ENCODE data around the gene CDADC1. TPM values are rescaled to one million over a fixed set of nuclear protein-coding genes. Genes with fewer than 3 reads are reported as not detected.
A peak's percentile ranks its signal among the peaks of the same experiment; 100 is the strongest.

CDADC1 gene
- total and polyA plus RNA-seq, 2 of the 13 experiments (the other 11 are each of a cell fraction or from before 2014, with no cell fraction given): 2.4 to 9.0 TPM

DNA sequence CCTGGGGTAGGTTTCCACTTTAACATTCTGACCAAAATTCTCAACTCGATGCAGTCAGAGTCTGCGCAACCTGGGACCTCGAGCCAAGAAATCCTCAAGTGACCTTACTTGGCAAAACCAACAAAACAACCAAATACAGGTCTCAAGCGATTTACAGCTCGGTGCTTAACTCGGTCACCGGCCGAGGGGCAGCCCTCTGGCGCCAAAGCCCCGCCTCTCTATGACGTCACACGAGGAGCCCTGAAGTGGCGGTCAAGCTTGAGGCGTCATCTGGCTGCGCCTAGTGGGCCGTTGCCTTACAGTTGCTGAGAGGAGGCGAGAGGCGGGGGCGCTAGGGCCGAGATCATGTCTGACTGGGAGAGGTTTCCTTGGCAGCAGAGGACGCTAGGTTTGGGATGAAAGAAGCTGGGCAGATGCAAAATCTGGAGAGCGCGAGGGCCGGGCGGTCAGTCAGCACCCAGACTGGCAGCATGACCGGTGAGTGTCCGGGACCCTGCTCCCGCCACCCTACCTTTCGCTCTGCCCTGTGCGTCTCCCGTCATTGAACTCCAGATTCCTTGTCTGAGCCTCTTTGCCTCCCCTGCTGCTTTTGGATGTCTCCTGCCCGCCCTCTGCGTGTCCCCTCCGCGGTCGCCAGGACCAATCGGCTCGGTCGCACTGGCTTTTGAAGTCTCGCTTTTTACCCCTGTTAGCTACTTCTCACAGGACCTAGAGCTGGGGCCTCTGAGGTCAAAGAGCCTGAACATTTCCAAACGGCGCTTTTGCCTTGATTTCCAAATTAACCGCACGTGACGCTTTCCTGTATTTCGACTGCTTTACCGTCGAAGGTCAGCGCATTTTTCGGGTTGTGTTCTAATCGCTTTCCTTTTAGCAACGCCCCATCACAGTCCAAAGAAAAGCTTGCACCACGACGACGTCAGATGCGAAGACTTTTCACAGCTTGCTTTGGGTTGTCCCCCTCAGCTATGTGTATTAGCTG is at the start of gene CDADC1 (continued):
- TF ChIP-seq, protein P1, sequence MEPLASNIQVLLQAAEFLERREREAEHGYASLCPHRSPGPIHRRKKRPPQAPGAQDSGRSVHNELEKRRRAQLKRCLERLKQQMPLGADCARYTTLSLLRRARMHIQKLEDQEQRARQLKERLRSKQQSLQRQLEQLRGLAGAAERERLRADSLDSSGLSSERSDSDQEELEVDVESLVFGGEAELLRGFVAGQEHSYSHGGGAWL (CRISPR knock-in tag; IDR thresholded peaks at IDR 0.05): no peak
- TF ChIP-seq ZNF782 (CRISPR knock-in tag; IDR thresholded peaks at IDR 0.05; ENCODE audit: borderline replicate concordance): no peak; the same call in 1 of the 2 replicates
- no peak for TF ChIP-seq KLF11 (CRISPR knock-in tag; IDR thresholded peaks at IDR 0.05)
- no peak for TF ChIP-seq PAX8 (CRISPR knock-in tag; IDR thresholded peaks at IDR 0.05; ENCODE audit: borderline replicate concordance)
- no peak for TF ChIP-seq IKZF1 (IDR thresholded peaks at IDR 0.05)
- TF ChIP-seq PAWR (CRISPR knock-in tag; IDR thresholded peaks at IDR 0.05; ENCODE audit: borderline replicate concordance): no peak
- TF ChIP-seq RBFOX2 (IDR thresholded peaks at IDR 0.05; ENCODE audit: low read depth, low read length): peak; percentile 59
- TF ChIP-seq, protein P2, sequence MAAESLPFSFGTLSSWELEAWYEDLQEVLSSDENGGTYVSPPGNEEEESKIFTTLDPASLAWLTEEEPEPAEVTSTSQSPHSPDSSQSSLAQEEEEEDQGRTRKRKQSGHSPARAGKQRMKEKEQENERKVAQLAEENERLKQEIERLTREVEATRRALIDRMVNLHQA (CRISPR knock-in tag; IDR thresholded peaks at IDR 0.05): no peak
- TF ChIP-seq NR2F6 (IDR thresholded peaks at IDR 0.05): no peak
- TF ChIP-seq NR2F6 (CRISPR knock-in tag; IDR thresholded peaks at IDR 0.05): peak; percentile 18; the same call in 1 of the 2 replicates
- TF ChIP-seq ZNF775 (CRISPR knock-in tag; IDR thresholded peaks at IDR 0.05; ENCODE audit: borderline replicate concordance): no peak
- TF ChIP-seq HNRNPH1 (optimal IDR thresholded peaks at IDR 0.05; ENCODE audit: low read depth, low read length): no peak
- no peak for TF ChIP-seq ZNF20 (CRISPR knock-in tag; IDR thresholded peaks at IDR 0.05)
- TF ChIP-seq TARDBP (CRISPR knock-in tag; IDR thresholded peaks at IDR 0.05): peak; percentile 85; the same call in 1 of the 2 replicates
- TF ChIP-seq ZNF816 (CRISPR knock-in tag; IDR thresholded peaks at IDR 0.05; ENCODE audit: borderline replicate concordance): no peak
- TF ChIP-seq NR1H2 (CRISPR knock-in tag; IDR thresholded peaks at IDR 0.05; ENCODE audit: borderline replicate concordance, low read depth): no peak
- TF ChIP-seq MTA3 (CRISPR knock-in tag; IDR thresholded peaks at IDR 0.05): no peak
- TF ChIP-seq DNMT3B (CRISPR knock-in tag; conservative IDR thresholded peaks at IDR 0.05): no peak
- 0 out of 2 replicates have a peak, but pooled peaks have one; percentile 30 for TF ChIP-seq TMF1 (CRISPR knock-in tag; IDR thresholded peaks at IDR 0.05; ENCODE audit: low read depth)
- TF ChIP-seq YEATS4 (CRISPR knock-in tag; IDR thresholded peaks at IDR 0.05; ENCODE audit: borderline replicate concordance): peak; percentile 62; the same call in 1 of the 2 replicates
- TF ChIP-seq PRPF4 (IDR thresholded peaks at IDR 0.05; ENCODE audit: low read depth, low read length, poor library complexity, severe bottlenecking): no peak
- 0 out of 2 replicates have a peak, but pooled peaks have one; percentile 43 for TF ChIP-seq BRCA1 (CRISPR knock-in tag; IDR thresholded peaks at IDR 0.05)
- TF ChIP-seq HNF1A (IDR thresholded peaks at IDR 0.05; ENCODE audit: low read depth): peak; percentile 6; the same call in 1 of the 2 replicates
- no peak for TF ChIP-seq HNF1A (CRISPR knock-in tag; IDR thresholded peaks at IDR 0.05; ENCODE audit: borderline replicate concordance)
- no peak for TF ChIP-seq ISL2 (CRISPR knock-in tag; IDR thresholded peaks at IDR 0.05)
- TF ChIP-seq ZNF746 (CRISPR knock-in tag; IDR thresholded peaks at IDR 0.05): no peak
- TF ChIP-seq KDM4B (CRISPR knock-in tag; IDR thresholded peaks at IDR 0.05): 0 out of 2 replicates have a peak, but pooled peaks have one; percentile 52

Data from HepG2 (cell line).